A549 (cell line): ENCODE data around the gene HSD3B7.

Source experiments
- CHD4 ChIP-seq: fragments of 200-600 bp; sonication (generic); IDR thresholded peaks from 2 replicates; pipeline ENCODE4 v1.6.1; 2016; ENCODE audit warnings: antibody characterized with exemption, mild to moderate bottlenecking, borderline replicate concordance
- HMGXB4 ChIP-seq: fragments of 250-450 bp; sonication (Bioruptor Pico); IDR thresholded peaks from 2 replicates; pipeline ENCODE4 v1.5.0; 2021; ENCODE audit warnings: mild to moderate bottlenecking, moderate library complexity, borderline replicate concordance
- POLR2A ChIP-seq: IDR thresholded peaks from 2 replicates; pipeline ENCODE4 v1.6.1; 2012; ENCODE audit warnings: mild to moderate bottlenecking, low read length
- RAD21 ChIP-seq, 2 experiments: fragments of >200 bp in 1 of 2; sonication (Bioruptor Twin) in 1 of 2; formaldehyde crosslinking in 1 of 2; IDR thresholded peaks in 1 of 2; conservative IDR thresholded peaks in 1 of 2; 2 replicates in 1 of 2; 3 replicates in 1 of 2; pipeline ENCODE4 v1.6.1; 2012 to 2018; ENCODE audit warnings: inconsistent platforms in 1 of 2
- TF ChIP-seq, protein P1 (sequence below): IDR thresholded peaks from 2 replicates; pipeline ENCODE4 v1.6.1; 2012

GRCh38 chr16:30972872-30973271 lies 12.1 kb upstream of the HSD3B7 start:
- TF ChIP-seq, protein P1, sequence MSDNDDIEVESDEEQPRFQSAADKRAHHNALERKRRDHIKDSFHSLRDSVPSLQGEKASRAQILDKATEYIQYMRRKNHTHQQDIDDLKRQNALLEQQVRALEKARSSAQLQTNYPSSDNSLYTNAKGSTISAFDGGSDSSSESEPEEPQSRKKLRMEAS = no peak
- no peak for TF ChIP-seq POLR2A
- no peak for TF ChIP-seq CHD4
- no peak for TF ChIP-seq RAD21 (conservative IDR thresholded peaks at IDR 0.05 in 1 of 2, IDR thresholded peaks at IDR 0.05 in 1 of 2)
- no peak for TF ChIP-seq HMGXB4 (CRISPR knock-in tag)
